Progenitor cell of endocrine pancreas (in vitro differentiated cells): ENCODE measurements around the gene OR3A3. TPM values are rescaled to one million over a fixed set of nuclear protein-coding genes. Genes with fewer than 3 reads are reported as not detected.
"Not testable (repeated sequence)": the region's sequence is repeated elsewhere in the genome, so short reads cannot be mapped to it uniquely, and the experiment has no call there.

Source experiments
- DNase-seq: peaks from one replicate; pipeline ENCODE4 v3.0.0; 2021; ENCODE audit warnings: low spot score; ENCODE audit not compliant: unreplicated experiment
- H3K27ac Mint-ChIP-seq: 2 replicates; pipeline ENCODE4 v1.8.0; 2021; ENCODE audit warnings: mild to moderate bottlenecking, moderate library complexity, mixed read lengths
- H3K27me3 Mint-ChIP-seq: 2 replicates; pipeline ENCODE4 v1.8.0; 2021; ENCODE audit warnings: mixed read lengths
- H3K36me3 Mint-ChIP-seq: 2 replicates; pipeline ENCODE4 v1.8.0; 2022; ENCODE audit warnings: mixed read lengths; ENCODE audit not compliant: insufficient read depth
- H3K4me1 Mint-ChIP-seq: 2 replicates; pipeline ENCODE4 v1.8.0; 2021; ENCODE audit warnings: low read depth, mixed read lengths
- H3K4me3 Mint-ChIP-seq: 2 replicates; pipeline ENCODE4 v1.8.0; 2021; ENCODE audit warnings: low read depth, mild to moderate bottlenecking, moderate library complexity, mixed read lengths
- H3K9me3 Mint-ChIP-seq: 2 replicates; pipeline ENCODE4 v1.8.0; 2021; ENCODE audit warnings: low read depth, mixed read lengths
- long read RNA-seq: library from polyadenylated mRNA; unstranded; transcript quantifications from one replicate; pipeline ENCODE4 v2.0.0, GENCODE V29; 2020
- total RNA-seq: library from RNA; stranded (reverse); gene quantifications from 2 replicates; pipeline ENCODE4 v1.2.1, GENCODE V29; 2021
- TF ChIP-seq, protein P1 (sequence below): fragments of 200-600 bp; sonication (generic); IDR thresholded peaks from one replicate; pipeline ENCODE4 v1.5.0; 2021; ENCODE audit warnings: antibody characterized with exemption, mild to moderate bottlenecking; ENCODE audit not compliant: unreplicated experiment

OR3A3 gene
- total RNA-seq, result not detected in 2 replicates
- long read RNA-seq, result 0 reads

DNA sequence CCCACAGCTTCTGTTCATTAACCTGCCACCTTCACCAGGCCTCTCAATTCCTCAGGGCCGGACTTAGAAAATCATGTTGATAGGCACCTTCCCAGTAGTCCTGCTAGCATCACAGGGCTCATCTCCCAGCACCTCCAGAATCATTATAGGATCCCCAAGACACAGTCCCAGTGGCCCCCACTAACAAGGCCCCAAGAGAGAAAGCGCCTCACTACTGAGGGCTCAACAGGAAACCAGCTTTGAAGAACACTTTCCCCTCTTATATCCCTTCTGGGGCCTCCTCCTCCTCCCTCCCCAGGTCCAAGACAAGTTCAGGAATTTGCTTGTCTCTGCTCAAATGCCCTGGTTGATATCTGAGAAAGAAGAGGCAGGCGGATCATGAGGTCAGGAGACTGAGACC, at the start of gene OR3A3:
Gene OR3A3 (plus strand): TSS at position 301 of the 400 bp plus-strand sequence.
- Mint-ChIP-seq H3K36me3 (peaks cover 4% of the 10 kb centered on the region), H3K4me3 (no peak within 1 kb of the TSS), H3K27ac (no peak within 1 kb of the TSS), H3K27me3 (no peaks in the 10 kb centered on the region), H3K4me1 (no peaks in the 10 kb centered on the region), H3K9me3 (peaks cover 48% of the 10 kb centered on the region)
- no peak for DNase-seq
- TF ChIP-seq, protein P1, sequence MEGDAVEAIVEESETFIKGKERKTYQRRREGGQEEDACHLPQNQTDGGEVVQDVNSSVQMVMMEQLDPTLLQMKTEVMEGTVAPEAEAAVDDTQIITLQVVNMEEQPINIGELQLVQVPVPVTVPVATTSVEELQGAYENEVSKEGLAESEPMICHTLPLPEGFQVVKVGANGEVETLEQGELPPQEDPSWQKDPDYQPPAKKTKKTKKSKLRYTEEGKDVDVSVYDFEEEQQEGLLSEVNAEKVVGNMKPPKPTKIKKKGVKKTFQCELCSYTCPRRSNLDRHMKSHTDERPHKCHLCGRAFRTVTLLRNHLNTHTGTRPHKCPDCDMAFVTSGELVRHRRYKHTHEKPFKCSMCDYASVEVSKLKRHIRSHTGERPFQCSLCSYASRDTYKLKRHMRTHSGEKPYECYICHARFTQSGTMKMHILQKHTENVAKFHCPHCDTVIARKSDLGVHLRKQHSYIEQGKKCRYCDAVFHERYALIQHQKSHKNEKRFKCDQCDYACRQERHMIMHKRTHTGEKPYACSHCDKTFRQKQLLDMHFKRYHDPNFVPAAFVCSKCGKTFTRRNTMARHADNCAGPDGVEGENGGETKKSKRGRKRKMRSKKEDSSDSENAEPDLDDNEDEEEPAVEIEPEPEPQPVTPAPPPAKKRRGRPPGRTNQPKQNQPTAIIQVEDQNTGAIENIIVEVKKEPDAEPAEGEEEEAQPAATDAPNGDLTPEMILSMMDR, result no peak

DNA sequence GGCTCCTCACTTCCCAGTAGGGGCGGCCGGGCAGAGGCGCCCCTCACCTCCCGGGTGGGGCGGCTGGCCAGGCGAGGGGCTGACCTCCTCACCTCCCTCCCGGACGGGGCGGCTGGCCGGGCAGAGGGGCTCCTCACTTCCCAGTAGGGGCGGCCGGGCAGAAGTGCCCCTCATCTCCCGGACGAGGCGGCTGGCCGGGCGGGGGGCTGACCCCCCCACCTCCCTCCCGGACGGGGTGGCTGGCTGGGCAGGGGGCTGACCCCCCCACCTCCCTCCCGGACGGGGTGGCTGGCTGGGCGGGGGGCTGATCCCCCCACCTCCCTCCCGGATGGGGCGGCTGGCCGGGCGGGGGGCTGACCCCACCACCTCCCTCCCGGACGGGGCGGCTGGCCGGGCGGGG, 40.0 kb upstream of the OR3A3 start:
- not testable (repeated sequence) for H3K4me3 Mint-ChIP-seq, H3K4me1 Mint-ChIP-seq, H3K36me3 Mint-ChIP-seq, H3K27me3 Mint-ChIP-seq, H3K27ac Mint-ChIP-seq, DNase-seq
- peaks cover 47% of the 10 kb centered on the region for H3K9me3 Mint-ChIP-seq

- peaks cover 64% of the 10 kb centered on the region for H3K9me3 Mint-ChIP-seq
- DNase-seq, result no peak
- TF ChIP-seq, protein P1, result no peak
- H3K36me3 Mint-ChIP-seq, result peaks cover 1% of the 10 kb centered on the region
- H3K27me3 Mint-ChIP-seq, result no peaks in the 10 kb centered on the region
- no peak overlapping the region for H3K4me3 Mint-ChIP-seq
- H3K4me1 Mint-ChIP-seq, result no peaks in the 10 kb centered on the region
- no peak overlapping the region for H3K27ac Mint-ChIP-seq
These were observed 32.8 kb upstream of the OR3A3 start for GRCh38 chr17:3378321-3378720.

GRCh38 chr17:3381957-3382356, 29.2 kb upstream of the OR3A3 start:
- no peak overlapping the region for H3K4me3 Mint-ChIP-seq
- no peak for DNase-seq
- no peaks in the 10 kb centered on the region for H3K36me3 Mint-ChIP-seq
- no peak overlapping the region for H3K27ac Mint-ChIP-seq
- no peaks in the 10 kb centered on the region for H3K27me3 Mint-ChIP-seq
- peaks cover 59% of the 10 kb centered on the region for H3K9me3 Mint-ChIP-seq
- TF ChIP-seq, protein P1, result no peak
- H3K4me1 Mint-ChIP-seq, result no peaks in the 10 kb centered on the region

GRCh38 chr17:3385869-3386816, 25.0 kb upstream of the OR3A3 start, which contains the start of gene OR3A2:
Gene OR3A2 (minus strand): TSS chr17:3386308.
- Mint-ChIP-seq H3K27ac (peak within 1 kb of the TSS; percentile 49), H3K4me1 (no peaks in the 10 kb centered on the region), H3K4me3 (no peak within 1 kb of the TSS), H3K36me3 (peaks cover 1% of the 10 kb centered on the region), H3K9me3 (peaks cover 46% of the 10 kb centered on the region), H3K27me3 (no peaks in the 10 kb centered on the region)
- TF ChIP-seq, protein P1, result no peak
- DNase-seq, result no peak
